HG03135 (cell line): ENCODE results near the gene ADAMTSL3.

ENCODE experiments used
- ATAC-seq: cut with Tn5 transposase; IDR thresholded peaks from one replicate; pipeline ENCODE4 v1.9.1; 2021; ENCODE audit warnings: mild to moderate bottlenecking, moderate library complexity; ENCODE audit not compliant: unreplicated experiment

The ADAMTSL3 gene

DNA sequence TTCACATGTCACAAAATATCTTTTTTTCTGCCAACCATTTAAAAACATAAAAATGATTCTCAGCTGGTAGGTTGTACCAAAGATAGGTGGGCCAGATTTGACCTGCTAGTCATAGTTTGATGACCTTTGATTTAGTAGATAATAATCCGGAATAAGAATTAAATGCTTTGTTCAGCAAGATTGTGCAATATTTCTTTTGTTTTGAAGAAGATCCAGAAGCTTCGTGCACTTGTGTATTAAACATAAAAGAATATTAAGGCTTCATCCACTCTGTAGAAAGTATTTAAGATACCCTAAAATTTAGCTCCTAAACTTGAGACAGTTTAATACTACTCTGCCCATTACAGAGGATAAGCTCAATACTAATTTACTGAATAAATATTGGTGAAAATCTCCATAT, 258.4 kb downstream of the ADAMTSL3 start:
- no peak for ATAC-seq

DNA sequence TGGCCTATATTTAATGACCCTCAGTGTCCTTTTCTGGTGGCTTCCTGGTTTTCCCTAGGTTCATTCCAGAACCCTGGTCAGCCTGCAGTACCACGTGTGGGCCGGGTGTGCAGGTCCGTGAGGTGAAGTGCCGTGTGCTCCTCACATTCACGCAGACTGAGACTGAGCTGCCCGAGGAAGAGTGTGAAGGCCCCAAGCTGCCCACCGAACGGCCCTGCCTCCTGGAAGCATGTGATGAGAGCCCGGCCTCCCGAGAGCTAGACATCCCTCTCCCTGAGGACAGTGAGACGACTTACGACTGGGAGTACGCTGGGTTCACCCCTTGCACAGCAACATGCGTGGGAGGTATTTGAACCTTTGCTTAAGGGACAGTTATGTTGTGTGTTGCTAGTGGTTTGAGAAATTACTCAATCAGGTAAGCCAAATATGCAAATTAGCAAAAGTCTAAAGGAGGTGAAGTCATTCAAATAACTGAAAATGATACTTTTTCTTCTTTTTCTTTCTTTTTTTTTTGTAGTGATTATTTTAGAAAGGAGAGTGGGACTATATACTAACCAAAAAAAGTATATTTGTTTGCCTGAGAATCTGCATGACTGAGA, 259.2 kb downstream of the ADAMTSL3 start:
- ATAC-seq = no peak

DNA sequence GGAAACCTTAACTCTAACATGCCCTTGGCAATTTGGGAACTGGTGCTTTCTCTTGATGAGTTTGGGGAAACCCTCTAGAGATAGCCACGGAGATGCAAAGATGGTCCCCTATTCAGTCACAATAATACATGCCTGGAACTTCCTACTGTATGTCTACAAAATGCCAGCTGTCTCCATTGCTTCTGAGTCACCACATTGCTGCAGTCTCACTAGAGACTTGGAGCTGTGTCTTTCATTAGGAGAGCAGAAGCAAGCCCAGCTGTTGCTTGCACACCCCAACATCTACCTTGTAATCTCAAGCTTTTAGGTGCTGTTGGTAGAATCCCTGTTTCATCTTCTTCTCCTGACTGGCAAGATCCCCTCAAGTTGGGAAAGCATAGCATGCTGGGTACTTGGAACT, 261.0 kb downstream of the ADAMTSL3 start:
- no peak for ATAC-seq

DNA sequence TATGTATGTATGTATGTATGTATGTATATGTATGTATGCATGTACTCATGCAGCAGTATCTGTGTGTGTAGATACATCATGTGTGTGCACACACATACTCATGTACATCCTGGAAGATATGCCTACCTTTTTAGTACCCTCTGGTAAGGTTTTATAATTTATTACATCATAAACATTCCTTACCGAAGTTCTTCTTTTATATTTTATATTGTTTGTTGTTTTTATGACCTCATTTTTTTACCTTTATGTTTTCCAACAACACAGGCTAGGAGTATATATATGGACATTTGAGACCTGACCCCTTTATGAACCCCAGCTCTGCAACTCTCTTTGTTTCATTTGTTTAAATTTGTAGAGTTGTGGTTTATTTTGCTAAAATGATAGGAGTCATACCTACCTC, 263.5 kb downstream of the ADAMTSL3 start:
- ATAC-seq = no peak

DNA sequence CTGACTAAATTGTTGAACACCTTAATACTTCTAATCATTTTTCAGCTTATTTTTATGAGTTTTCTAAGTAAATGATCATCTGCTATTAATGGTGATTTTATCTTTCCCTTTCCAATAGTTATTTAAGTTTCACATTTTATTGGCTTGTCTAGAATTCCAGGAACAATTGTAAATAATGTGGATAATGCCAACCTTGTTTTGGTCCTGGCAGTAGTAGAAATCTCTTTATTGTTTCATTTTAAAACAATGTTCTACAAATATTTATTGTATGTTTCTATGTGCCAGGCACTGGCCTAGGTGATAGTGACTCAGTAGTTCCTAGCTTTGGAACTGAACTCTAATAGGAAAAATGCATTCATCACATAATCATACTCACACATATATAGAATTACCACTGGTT, 264.1 kb downstream of the ADAMTSL3 start:
- ATAC-seq = no peak

DNA sequence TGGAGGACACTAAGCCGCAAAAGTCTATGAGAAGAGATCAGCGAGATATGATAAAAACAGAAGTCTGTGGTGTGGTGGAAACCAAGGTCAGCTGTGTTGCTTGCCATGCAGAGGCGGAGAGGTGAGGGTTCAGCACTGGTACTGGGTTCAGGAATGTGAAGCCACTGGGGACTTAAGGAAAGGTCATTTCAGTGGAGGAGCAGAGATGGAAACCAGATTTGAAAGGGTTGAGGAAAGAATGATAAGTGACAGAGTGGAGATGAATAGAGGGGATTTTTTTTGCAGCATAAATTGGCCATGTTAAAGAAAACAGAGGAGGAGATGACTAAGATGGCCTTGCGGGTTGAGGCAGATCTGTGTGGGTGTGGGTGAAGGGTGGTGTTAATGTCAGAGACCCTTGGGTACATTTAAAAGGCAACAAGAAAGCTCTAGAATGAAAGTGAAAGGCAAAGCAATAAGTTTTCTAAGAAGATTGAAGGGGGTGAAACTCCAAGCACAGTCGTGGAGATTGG, 265.5 kb downstream of the ADAMTSL3 start:
- peak; percentile 67 for ATAC-seq

DNA sequence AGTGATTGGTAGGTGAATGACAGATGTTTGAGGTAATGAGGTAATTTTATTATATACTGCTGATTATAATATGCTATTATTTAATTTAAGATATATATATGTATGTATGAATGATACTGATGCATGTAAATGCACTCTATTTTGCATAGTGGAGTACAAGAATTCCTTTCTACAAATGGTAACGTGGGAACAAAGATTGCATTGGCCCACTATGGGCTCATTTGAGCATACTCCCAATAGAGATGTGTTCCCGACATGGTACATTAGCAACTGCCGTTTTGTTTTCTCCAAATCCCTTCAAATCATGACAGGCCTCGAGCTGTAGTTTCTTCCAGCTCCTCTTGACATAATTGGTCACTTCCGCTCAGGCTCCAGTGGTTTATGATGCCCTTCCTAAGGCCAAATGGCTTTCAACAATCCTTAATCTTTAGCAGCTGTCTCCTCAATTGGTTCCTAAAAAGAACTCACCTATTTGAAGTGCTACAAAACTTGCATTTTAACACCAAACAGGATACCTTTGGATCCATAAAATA, 266.1 kb downstream of the ADAMTSL3 start:
- no peak for ATAC-seq

DNA sequence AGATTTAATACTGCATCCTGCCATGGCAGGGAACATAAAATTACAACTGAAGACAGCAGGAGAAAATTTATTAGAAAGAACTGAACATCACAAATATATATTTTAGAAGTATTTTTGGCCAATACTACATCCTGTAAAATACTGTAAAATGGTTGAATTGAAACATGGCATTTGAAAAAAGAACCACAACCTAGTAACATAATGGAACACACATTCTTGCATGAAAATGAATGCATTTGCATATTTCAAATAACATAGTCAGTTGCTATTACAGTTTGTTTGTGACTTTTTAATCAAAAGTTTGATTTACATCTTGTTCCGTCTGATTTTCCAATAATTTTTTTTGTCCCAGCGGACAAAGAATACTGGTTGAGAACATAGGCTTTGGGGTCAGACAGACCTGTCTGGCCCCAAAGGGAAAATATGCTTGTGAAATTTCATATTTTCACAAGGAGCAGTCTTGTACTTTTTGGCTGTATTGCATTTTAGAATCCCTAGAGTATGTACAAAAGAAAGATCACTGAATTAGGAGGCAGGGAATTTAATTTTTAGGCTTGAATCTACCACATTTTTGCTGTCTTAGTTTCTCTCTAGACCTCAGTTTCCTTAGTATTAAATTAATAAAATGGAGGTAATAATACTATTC, 268.8 kb downstream of the ADAMTSL3 start:
- ATAC-seq = no peak

DNA sequence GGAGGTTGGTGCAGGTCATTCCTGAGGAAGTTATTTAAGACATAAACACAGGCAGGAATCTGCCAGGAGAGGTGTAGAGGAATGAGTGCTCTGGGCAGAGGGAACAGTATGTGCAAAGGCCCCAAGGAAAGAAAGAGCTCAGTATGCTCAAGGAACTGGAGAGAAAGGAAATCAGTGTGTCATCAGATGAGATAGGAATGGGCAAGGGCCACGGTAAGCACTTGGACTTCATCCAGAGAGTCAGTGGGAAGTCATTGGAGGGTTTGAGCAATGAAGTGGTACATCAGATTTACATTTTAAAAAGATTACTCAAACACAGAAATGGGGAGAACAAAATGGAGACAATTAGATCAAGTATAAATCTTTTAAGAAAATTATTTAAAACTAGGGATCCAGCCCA, 272.2 kb downstream of the ADAMTSL3 start:
- ATAC-seq = no peak

DNA sequence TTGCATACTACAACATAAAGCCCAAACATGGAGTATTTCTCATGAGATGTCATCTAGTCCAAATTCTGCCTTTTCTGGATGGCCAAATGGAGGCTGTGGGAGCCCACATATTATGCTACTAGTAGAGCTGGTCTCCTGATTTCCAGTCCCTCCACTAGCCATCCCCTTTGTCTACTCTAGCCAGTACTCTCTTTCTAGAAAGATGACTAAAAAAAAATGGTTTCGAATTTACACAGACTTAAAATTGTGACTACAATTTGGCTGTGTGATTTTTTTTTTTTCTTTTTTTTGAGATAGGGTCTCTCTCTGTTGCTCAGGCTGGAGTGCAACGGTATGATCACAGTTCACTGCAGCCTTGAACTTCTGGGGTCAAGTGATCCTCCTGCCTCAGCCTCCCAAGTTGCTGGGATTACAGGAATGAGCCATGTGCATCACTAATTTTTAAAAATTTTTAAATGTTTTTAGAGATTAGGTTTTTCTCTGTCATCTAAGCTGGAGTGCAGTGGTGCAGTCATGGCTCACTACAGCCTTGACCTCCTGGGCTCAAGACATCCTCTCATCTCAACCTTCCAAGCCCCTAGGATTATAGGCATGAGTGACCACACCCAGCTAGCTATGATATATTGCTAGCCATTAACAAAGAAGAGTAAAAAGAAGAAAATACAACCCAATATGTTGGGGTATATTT, 273.9 kb downstream of the ADAMTSL3 start:
- ATAC-seq = peak; percentile 44

DNA sequence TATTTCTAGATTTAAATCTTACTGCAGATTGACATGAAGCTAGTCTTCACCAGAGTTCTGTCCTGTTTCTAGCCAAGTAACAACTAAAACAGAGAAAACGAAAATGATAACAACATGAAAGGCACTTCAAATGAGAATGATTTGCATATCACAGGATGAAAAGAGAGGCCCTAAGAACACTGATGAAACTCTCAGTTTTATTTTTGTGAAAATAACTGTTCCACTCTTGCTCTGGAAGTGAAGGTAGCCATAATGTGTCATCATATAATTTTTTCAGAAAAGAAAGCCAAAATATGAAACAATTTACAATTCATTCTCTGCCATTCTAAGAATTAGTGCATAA, 274.4 kb downstream of the ADAMTSL3 start:
- peak; percentile 80 for ATAC-seq

DNA sequence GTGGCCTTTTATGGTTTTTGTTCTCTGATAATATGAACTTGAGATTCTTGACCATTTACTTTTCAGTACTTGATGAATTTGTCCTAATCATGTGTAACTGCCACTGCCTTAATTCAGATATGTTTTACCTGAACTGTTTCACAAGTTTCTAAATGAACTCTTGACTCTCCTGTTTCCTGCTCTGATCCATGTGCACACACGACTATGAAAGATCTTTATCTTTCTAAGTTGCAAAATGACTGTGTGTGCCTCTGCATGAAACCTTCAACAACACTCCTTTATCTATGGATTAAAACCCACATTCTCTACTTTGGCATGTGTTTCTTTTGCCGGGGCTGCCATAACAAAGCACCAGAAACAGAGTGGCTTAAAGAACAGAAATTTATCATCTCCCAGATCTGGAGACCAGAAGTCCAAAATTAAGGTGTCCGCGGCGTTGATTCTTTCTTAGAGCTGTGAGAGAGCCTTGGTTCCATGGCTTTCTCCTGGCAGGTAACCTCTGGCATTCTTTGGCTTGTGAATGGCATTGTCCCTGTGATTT, 275.0 kb downstream of the ADAMTSL3 start:
- no peak for ATAC-seq

DNA sequence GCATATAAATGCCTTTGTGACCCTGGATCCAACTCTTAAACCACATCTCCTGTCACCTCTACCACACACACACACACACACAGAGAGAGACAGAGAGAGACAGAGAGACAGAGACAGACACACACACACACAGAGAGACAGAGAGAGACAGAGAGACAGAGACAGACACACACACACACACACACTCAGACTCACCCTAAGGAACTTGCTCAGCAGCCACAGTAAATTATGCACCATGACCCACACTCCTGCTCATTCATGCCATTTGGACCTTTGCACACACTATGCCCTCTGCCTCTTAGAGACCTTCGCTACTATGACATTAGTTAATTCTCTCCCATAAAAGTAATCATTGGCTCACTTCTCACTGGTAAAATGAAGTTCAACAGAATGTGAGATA, 275.7 kb downstream of the ADAMTSL3 start:
- no peak for ATAC-seq

DNA sequence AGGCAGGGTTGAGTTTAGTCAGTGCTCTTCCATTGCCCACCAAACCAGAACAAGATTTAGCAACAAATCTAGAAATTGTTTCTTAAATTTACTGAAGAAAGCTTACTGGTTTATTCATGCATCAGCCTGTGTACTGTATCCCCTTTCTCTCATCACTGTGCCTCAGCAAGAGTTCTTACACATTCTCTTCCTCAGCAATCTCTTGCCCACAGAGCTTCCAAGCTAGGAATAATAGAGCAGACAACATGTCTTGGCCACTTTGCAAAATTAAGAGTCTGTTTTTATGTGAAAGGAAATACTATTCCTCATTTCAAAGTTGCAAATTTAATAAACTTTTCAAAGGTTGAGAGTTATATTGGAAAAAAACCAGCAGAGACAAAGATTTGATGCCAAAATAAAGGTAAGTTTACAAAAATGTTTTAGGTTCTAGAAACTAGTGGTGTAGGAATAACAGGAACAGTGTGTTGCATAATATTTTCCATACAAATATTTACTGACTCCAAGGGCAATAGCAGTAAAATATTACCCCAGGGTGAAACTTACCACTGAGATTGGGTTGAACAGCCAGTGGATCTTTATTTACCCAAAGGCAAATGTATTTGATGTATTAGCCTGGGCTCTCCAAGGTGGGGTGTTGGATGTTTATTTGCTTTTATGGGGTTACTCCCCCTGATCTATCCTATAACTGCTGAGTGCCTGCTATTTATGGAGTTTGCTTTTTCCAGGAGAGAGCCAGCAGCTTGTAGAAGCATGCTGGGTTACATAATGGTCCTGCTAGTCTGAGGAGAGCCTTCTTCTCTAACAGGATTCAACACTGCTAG, 276.7 kb downstream of the ADAMTSL3 start:
- no peak for ATAC-seq

DNA sequence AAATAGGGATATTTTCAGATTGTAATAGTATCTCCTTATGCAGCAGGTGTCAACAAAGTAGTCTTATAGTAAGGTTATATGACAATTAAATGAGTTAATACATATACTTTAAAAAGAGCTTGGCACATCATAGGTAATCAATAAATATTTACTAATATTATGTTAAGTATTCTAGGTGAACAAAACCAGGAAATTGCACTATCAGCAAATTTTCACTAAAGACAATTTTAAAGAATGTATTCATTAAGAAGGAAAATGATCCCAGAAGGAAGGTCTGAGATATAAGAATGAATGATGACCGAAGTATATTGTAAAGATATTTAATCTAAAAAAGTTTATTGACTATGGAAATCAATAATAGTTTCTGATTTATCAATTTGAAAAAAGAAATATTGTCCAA, 281.9 kb downstream of the ADAMTSL3 start:
- no peak for ATAC-seq

DNA sequence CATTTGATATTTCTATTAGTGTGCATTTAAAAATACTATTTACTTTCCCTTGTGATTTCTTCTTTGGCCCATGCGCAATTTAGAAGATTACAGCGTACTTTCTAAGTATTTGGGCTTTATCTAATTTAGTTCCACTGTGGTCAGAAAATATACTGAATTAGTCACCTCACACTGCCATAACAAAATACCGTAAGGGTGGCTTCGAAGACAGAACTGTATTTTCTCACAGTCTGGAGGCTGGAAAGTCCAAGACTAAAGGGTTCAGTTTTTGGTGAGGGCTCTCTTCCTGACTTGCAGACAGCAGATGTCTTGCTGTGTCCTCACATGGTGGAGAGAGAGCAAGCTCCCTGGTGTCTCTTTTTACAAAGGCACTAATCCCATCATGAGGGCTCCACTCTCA, 286.2 kb downstream of the ADAMTSL3 start:
- ATAC-seq = no peak

DNA sequence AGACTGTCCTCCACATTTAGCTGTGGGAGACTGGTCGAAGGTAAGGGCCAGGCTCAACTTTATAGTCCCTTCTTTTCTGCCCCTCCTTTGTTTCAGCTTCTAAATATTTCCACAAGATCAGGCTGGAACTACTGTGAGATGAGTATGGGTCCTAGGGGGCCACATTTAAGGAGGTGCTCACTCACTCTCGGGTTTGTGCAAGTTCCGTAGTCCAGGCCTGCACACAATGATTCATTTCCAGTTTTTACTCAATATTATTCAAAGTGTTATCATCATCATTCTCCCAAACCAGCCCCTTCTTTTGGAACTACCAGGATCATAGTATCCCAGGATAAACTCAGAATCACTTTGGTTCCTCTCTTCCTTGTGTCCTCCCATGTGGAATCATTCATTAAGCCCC, 289.1 kb downstream of the ADAMTSL3 start:
- no peak for ATAC-seq

DNA sequence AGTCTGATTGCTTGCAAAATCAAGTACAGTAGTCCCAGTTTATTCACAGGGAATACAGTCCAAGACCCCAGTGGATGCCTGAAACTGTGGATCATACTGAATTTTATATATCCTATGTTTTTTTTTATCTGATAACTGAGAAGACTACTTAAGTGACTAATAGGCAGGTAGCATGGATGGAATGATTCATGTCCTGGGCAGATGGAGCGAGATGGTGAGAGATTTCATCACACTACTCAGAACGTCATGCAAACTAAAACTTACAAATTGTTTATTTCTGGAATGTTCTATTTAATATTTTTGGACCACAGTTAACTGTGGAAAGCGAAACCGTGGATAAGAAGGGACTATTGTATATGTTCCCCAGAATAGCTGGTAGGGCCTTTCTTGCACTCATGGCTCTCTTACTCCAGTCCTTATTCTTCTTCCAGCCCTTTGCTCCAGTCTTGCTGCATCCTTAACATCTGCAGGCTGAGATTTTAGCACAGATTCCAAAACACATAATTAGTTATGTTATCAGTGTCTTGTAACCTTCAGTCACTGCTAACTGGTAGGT, 290.0 kb downstream of the ADAMTSL3 start:
- no peak for ATAC-seq

DNA sequence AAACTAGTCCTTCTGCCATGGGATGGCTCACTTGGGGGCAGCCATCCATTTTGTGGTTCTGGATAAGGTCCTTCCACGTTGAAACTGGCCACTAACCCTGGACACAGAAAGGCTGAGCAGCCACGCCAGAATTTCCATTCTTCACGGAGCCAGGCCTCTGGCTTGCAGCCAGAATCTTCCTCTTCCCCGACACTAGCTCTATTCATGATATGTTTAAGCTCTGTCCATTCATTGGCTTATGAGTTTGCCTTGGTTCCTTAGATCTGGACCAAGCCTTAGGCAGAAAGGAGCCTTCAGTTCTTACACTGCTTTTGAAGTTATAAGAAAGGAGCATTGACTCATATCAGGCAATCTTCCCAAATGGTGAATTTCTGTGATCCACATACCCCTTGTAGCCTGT, 293.2 kb downstream of the ADAMTSL3 start:
- ATAC-seq = no peak

DNA sequence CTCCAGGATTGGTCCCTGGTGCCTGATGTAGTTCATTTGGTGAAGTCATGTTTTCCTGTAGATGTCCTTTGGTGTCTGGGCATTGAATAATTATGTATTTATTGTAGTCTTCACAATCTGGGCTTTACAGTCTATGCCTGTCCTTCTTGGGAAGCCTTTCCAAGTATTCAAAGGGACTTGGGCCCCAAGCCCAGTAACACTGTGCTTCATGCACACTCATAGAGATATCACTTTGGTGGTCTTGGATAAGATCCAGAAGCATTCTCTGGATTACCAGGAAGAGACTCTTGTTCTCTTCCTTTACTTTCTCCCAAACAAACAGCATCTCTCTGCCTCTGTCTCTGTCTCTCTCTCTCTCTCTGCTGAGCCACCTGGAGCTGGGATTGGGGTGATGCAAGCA, 300.6 kb downstream of the ADAMTSL3 start:
- ATAC-seq = no peak

DNA sequence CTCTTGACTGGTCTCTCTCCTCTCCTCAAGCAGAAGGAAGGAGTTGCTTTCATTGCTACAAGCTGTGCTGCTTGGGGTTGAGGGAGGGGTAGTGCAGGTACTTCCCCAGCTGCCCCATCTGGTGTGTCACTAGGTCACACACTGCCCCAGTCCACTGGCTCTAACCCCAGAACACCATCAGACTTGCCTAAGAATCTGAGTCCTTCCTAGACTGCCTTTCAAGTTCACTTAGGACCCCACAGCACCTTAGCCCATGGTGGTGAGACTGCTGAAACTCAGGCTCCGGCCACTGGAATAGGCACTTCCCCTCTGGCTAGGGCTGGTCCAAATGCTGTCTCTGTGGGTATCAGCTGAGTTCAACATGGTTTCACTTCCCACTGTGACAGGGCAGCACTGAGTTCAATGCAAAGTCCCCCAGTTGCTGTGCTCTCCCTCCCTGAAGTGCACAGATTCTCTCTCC, 301.9 kb downstream of the ADAMTSL3 start:
- ATAC-seq = peak; percentile 99
